Type B pancreatic cell (in vitro differentiated cells): ENCODE data around the gene LRTM2. TPM values are rescaled to one million over a fixed set of nuclear protein-coding genes. Genes with fewer than 3 reads are reported as not detected.
A peak's percentile ranks its signal among the peaks of the same experiment; 100 is the strongest.

Source experiments
- DNase-seq: peaks from one replicate; pipeline ENCODE4 v3.0.0; 2021; ENCODE audit warnings: mixed read lengths; ENCODE audit not compliant: unreplicated experiment; ENCODE audit errors: extremely low spot score
- H3K27ac Mint-ChIP-seq: 2 replicates; pipeline ENCODE4 v1.8.0; 2021; ENCODE audit warnings: mild to moderate bottlenecking, mixed read lengths
- H3K27me3 Mint-ChIP-seq: 2 replicates; pipeline ENCODE4 v1.8.0; 2021; ENCODE audit warnings: mixed read lengths
- H3K36me3 Mint-ChIP-seq: 2 replicates; pipeline ENCODE4 v1.8.0; 2021; ENCODE audit warnings: mixed read lengths
- H3K4me1 Mint-ChIP-seq: one replicate; pipeline ENCODE4 v1.8.0; 2021; ENCODE audit warnings: mixed read lengths; ENCODE audit not compliant: unreplicated experiment
- H3K4me3 Mint-ChIP-seq: 2 replicates; pipeline ENCODE4 v1.8.0; 2021; ENCODE audit warnings: mild to moderate bottlenecking, mixed read lengths
- H3K9me3 Mint-ChIP-seq: 2 replicates; pipeline ENCODE4 v1.8.0; 2021; ENCODE audit warnings: mixed read lengths
- CTCF ChIP-seq: fragments of 200-600 bp; sonication (generic); conservative IDR thresholded peaks from 2 replicates; pipeline ENCODE4 v1.5.0; 2021; ENCODE audit warnings: antibody characterized with exemption, mild to moderate bottlenecking
- total RNA-seq: library from RNA; stranded (reverse); gene quantifications from 2 replicates; pipeline ENCODE4 v1.2.1, GENCODE V29; 2021; ENCODE audit warnings: low replicate concordance

Gene LRTM2
- total RNA-seq, 1 donor from 2014 or later, result 0.12 TPM

GRCh38 chr12:1880876-1881275 is 60.5 kb downstream of the LRTM2 start:
- Mint-ChIP-seq H3K27me3 (peaks cover 23% of the 10 kb centered on the region), H3K4me1 (no peaks in the 10 kb centered on the region), H3K27ac (no peak overlapping the region), H3K36me3 (no peaks in the 10 kb centered on the region), H3K4me3 (no peak overlapping the region), H3K9me3 (no peaks in the 10 kb centered on the region)
- DNase-seq, result peak; percentile 51
- TF ChIP-seq CTCF, result no peak

- no peak overlapping the region for H3K27ac Mint-ChIP-seq
Observed at GRCh38 chr12:1881301-1881700, 60.9 kb downstream of the LRTM2 start.

GRCh38 chr12:1881936-1882335 is 61.6 kb downstream of the LRTM2 start:
- DNase-seq, result no peak
- no peak for TF ChIP-seq CTCF
- H3K4me3 Mint-ChIP-seq, result no peak overlapping the region
- H3K4me1 Mint-ChIP-seq, result no peaks in the 10 kb centered on the region
- H3K9me3 Mint-ChIP-seq, result no peaks in the 10 kb centered on the region
- H3K27me3 Mint-ChIP-seq, result peaks cover 17% of the 10 kb centered on the region
- H3K36me3 Mint-ChIP-seq, result no peaks in the 10 kb centered on the region
- no peak overlapping the region for H3K27ac Mint-ChIP-seq

More at GRCh38 chr12:1881301-1881700, 60.9 kb downstream of the LRTM2 start:
- DNase-seq, result peak; percentile 62
- no peaks in the 10 kb centered on the region for H3K9me3 Mint-ChIP-seq
- no peak for TF ChIP-seq CTCF
- peaks cover 19% of the 10 kb centered on the region for H3K27me3 Mint-ChIP-seq
- H3K4me1 Mint-ChIP-seq, result no peaks in the 10 kb centered on the region
- H3K4me3 Mint-ChIP-seq, result no peak overlapping the region
- H3K36me3 Mint-ChIP-seq, result no peaks in the 10 kb centered on the region

GRCh38 chr12:1882405-1882804 is 62.0 kb downstream of the LRTM2 start:
- H3K36me3 Mint-ChIP-seq, result no peaks in the 10 kb centered on the region
- no peak overlapping the region for H3K4me3 Mint-ChIP-seq
- no peaks in the 10 kb centered on the region for H3K4me1 Mint-ChIP-seq
- H3K9me3 Mint-ChIP-seq, result no peaks in the 10 kb centered on the region
- H3K27ac Mint-ChIP-seq, result no peak overlapping the region
- no peak for DNase-seq
- no peak for TF ChIP-seq CTCF
- peaks cover 17% of the 10 kb centered on the region for H3K27me3 Mint-ChIP-seq

GRCh38 chr12:1882850-1883470 is 62.6 kb downstream of the LRTM2 start:
- Mint-ChIP-seq H3K36me3 (no peaks in the 10 kb centered on the region), H3K27ac (no peak overlapping the region), H3K4me1 (no peaks in the 10 kb centered on the region), H3K4me3 (no peak overlapping the region), H3K27me3 (peaks cover 20% of the 10 kb centered on the region), H3K9me3 (no peaks in the 10 kb centered on the region)
- no peak for DNase-seq
- TF ChIP-seq CTCF, result no peak
